ENCODE measurements around the gene THOC1.

DNA sequence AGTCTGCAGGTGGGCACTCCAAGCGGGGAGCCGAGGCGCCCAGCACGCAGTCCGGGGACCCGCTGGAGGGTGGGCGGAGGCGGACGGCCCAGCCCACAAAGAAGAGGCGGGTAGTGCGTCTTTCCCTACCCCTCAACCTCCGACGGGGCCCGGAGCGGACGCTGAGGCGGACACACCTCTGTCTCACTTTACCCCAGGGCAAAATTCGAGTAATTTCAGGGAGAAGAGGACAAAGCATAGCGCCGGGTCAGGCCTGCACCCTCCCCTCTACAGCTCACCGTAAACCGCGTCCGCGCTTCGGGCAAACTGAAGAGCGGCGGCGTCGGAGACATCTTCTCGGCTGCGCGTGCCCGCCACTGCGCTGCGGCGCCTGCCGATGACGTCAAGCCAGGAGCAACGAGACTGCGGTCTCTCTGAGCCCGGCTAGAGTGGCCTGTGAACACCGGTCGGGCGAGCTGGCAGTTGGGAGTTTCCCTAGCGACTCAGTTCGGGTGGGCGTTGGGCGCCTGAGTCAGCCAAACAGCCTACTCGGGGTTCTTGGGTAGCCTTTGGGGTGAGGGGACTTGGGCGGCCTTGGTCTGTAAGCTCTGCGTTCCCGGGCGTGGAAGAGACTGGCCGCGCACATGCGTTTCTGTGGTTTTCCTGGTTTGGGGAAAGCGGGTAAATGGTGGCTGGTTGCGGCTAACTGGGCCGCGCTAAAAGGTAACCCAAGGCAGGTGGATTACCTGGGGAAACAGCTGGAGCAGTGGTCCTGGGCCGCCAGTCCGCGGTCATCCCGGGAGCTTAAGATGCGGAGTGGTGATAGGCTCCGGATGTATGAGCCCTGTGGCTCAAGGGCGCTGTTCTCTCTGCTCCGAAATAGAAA lies at the start of gene THOC1:
- TF ChIP-seq, protein P1, sequence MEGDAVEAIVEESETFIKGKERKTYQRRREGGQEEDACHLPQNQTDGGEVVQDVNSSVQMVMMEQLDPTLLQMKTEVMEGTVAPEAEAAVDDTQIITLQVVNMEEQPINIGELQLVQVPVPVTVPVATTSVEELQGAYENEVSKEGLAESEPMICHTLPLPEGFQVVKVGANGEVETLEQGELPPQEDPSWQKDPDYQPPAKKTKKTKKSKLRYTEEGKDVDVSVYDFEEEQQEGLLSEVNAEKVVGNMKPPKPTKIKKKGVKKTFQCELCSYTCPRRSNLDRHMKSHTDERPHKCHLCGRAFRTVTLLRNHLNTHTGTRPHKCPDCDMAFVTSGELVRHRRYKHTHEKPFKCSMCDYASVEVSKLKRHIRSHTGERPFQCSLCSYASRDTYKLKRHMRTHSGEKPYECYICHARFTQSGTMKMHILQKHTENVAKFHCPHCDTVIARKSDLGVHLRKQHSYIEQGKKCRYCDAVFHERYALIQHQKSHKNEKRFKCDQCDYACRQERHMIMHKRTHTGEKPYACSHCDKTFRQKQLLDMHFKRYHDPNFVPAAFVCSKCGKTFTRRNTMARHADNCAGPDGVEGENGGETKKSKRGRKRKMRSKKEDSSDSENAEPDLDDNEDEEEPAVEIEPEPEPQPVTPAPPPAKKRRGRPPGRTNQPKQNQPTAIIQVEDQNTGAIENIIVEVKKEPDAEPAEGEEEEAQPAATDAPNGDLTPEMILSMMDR (IDR thresholded peaks at IDR 0.05 in 4 of 5, conservative IDR thresholded peaks at IDR 0.05 in 1 of 5): no peak
- peak; percentile 70 to 71 for TF ChIP-seq POLR2A (IDR thresholded peaks at IDR 0.05)
